ENCODE data around the gene CLK2.

GRCh38 chr1:155309423-155310021 is 36.2 kb upstream of the CLK2 start:
- TF ChIP-seq KLF10 (CRISPR knock-in tag; IDR thresholded peaks at IDR 0.05) (no peak), E2F6 (IDR thresholded peaks at IDR 0.05; ENCODE audit: borderline replicate concordance in 1 of 2, extremely low read depth in 1 of 2, insufficient read depth in 1 of 2, insufficient read length in 1 of 2, low read depth in 1 of 2, low read length in 1 of 2, poor library complexity in 1 of 2, severe bottlenecking in 1 of 2) (no peak)
